Measurements from ENCODE around the gene ERCC2.

Gene ERCC2

DNA sequence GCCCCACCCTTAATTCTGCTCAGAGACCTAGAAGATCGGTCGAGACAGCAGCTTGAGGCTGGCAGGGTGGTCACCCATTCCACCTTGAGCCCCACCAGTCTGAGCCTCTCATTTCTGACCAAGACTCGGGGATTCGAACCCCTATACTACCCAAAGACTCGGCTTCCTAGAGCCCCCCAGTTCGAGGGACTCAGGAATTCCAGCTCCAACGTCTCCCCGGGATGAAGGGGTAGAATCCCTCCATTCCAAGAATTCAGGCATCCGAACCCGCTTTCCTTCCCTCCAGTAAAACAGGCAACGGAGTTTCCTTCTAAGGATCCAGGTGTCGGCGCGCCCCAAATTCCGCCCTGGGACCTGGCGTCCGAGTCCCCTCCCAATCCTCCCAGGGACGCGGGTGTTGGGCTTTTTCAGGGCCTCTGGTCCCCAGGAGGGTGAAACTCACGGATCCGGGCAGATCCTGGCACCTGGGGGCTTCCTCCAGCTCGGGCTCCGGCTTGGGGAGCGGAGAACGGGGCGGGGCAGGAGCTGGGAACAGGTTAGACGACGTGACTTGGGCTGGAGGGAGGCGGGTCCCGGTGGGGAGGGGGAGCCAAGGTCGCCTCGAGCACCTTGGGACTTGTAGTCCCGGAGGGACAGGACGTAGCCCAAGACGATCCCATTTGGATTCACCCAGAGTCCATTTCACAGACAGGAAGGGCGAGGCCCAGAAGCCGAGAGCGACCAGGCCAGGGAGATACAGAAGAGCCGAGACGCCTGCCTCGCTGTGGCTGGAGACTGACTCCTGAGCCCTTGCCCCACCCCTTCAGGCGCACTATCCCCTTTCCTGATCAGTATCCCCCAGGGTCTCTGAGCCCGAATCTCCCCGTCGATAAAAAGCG, 34.4 kb upstream of the ERCC2 start, which contains the start of gene PPP1R13L:
Gene PPP1R13L (minus strand): TSS at position 513 of the 878 bp plus-strand sequence. CDS start 6,751 bp downstream, outside the sequence.
- peak within 1 kb of the TSS; percentile 90 for H3K4me3 ChIP-seq (ENCODE audit: low read length)
- DNase-seq (ENCODE audit: low read depth) = peak; percentile 82
- no peak for TF ChIP-seq CTCF (conservative IDR thresholded peaks at IDR 0.05; ENCODE audit: low read length)

DNA sequence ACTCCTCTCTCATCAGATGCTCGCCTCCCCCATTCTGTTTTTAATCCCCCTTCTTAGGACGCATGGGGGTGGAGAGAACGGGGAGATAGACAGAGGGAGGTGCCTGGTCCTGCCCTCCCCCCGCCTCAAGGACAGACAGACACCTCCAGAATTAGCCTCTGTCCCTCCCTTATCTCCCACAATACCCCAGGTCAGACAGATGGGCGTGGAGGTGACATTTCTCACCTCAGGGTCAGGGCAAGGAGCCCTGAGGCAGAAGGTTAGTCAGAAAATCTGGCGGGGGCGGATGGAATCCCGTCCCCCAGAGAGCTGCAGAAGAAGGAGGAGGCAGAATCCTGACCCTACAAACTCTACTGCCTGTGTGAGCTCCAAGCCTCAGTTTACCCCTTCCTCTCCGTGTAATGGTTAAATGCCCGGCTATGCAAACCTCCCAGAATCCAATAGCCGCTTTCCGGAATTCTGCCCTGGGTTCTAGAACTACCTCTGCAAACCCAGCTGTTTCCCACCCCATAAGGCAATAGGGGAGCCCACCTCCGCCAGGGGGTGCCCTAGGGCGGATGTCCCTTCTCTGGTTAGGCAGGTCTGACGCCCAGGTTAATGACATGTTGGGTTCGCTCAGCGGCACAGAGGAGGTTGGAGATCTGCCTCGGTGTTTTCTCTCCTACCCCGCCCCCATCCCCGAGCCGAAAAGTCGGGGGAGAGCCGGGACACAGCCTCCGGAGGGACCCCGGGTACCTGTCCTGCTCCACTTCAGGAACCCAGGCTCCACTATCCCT, 33.6 kb upstream of the ERCC2 start:
- peak overlapping the region; percentile 90 for H3K4me3 ChIP-seq (ENCODE audit: low read length)
- TF ChIP-seq CTCF (conservative IDR thresholded peaks at IDR 0.05; ENCODE audit: low read length) = peak; percentile 62
- peak; percentile 31 for DNase-seq (ENCODE audit: low read depth)

GRCh38 chr19:45403272-45403671, 32.9 kb upstream of the ERCC2 start:
- H3K4me3 ChIP-seq (ENCODE audit: low read length) = peak overlapping the region; percentile 90
- no peak for DNase-seq (ENCODE audit: low read depth)
- TF ChIP-seq CTCF (conservative IDR thresholded peaks at IDR 0.05; ENCODE audit: low read length) = no peak

- peak; percentile 44 for TF ChIP-seq CTCF (conservative IDR thresholded peaks at IDR 0.05; ENCODE audit: low read length)
- H3K4me3 ChIP-seq (ENCODE audit: low read length) = peak overlapping the region; percentile 29
- peak; percentile 44 for DNase-seq (ENCODE audit: low read depth)
Measured at GRCh38 chr19:45402298-45403061, 32.1 kb upstream of the ERCC2 start.

- no peak for TF ChIP-seq CTCF (conservative IDR thresholded peaks at IDR 0.05; ENCODE audit: low read length)
- H3K4me3 ChIP-seq (ENCODE audit: low read length) = no peak overlapping the region
- no peak for DNase-seq (ENCODE audit: low read depth)
Measured at GRCh38 chr19:45401815-45402214, 31.4 kb upstream of the ERCC2 start.

DNA sequence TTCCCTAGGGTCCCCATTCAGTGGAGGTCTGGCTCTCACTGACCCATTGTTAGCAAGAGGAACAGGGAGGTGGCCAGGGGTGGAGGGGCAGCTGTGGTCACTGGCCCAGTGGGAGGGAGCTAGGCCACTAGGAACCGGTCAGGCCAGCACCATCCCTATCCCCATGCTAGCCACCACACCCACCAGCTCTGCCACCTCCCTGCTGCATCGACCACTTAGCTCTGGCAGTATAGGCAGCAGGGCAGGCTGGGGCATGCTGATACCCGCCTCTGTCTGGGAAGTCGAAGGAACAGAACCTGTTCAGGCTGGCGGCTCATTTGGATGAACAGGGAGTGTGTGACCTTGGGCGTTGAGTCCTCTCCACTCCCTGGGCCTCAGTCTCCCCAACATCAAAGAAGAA, 29.8 kb upstream of the ERCC2 start:
- DNase-seq (ENCODE audit: low read depth) = no peak
- TF ChIP-seq CTCF (conservative IDR thresholded peaks at IDR 0.05; ENCODE audit: low read length) = no peak
- H3K4me3 ChIP-seq (ENCODE audit: low read length) = no peak overlapping the region

Data from AG10803 (cell line).